ENCODE data around the gene ABCA4.

ABCA4 gene

GRCh38 chr1:94025383-94026340 is 95.3 kb downstream of the ABCA4 start:
- no peak for DNase-seq

- DNase-seq = no peak
Measured at GRCh38 chr1:94024104-94024792, 96.7 kb downstream of the ABCA4 start.

DNA sequence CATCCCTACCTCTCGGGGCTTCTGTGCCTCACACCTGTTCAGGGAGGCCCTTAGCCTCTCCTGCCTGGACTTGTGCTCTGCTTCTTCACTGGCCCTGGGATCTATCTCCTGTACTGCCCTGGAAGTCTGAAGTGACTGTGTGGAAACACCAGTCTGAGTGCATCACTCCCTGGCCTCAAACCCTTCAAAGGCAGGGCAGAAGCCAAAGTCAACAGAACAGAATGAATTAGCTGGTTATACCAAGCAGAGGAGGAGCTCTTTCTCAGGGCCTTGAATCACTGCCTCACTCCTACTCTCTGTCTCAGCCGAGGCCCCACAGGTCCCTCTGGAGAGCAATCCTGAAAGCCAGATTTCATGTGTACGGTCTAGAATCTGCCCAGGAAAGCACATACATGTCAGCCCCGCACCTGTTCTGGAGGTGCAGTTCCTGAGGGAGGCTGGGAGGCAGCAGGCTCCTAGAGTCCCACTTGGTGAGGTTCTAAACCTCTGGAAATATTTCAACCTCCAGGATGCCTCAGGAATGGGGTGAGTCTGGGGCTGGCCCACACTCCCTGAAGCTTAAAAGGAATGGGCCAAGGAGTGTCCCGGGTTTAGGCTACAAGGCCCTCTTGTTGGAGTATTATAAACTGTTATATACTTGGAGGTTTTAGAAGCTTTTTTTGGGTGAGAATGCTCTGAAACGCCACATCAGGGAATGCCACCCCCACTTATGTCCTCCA is 98.3 kb downstream of the ABCA4 start:
- DNase-seq = no peak

- DNase-seq = no peak
Measured at GRCh38 chr1:94020764-94021579, 100.0 kb downstream of the ABCA4 start.

- no peak for DNase-seq
Measured at GRCh38 chr1:94019327-94019726, 101.6 kb downstream of the ABCA4 start.

DNA sequence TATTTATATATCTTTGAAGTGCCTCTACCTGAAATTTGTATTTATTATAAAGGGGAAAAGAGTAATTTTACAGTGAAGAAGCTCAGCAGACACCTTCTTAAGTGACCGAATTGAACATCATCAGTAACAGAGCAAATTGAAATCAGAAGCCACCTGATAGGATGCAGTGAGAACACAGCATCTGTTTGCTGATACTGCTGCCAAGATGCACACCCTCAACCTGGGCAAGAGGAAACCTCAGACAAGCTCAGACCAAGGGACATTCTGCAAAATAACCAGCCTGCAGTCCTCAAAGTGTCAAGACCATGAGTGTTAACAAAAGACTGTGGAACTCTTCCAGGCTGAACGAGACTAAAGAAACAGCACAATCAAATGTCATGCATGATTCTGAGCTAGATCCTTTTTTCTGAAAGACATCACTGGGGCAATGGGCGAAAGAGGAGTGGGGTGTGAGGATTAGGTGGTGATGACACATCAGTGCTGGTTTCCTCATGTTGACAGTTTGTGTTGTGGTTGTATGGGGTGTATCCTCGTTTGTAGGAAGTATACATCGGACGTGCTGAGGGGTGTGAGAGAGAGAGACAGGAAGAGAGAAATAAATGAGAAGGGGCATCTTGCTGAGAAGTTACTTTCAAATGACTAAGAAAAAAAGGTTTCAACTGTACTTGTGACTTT is 103.7 kb downstream of the ABCA4 start:
- DNase-seq = no peak

- DNase-seq = no peak
Measured at GRCh38 chr1:94015489-94015817, 105.5 kb downstream of the ABCA4 start.

DNA sequence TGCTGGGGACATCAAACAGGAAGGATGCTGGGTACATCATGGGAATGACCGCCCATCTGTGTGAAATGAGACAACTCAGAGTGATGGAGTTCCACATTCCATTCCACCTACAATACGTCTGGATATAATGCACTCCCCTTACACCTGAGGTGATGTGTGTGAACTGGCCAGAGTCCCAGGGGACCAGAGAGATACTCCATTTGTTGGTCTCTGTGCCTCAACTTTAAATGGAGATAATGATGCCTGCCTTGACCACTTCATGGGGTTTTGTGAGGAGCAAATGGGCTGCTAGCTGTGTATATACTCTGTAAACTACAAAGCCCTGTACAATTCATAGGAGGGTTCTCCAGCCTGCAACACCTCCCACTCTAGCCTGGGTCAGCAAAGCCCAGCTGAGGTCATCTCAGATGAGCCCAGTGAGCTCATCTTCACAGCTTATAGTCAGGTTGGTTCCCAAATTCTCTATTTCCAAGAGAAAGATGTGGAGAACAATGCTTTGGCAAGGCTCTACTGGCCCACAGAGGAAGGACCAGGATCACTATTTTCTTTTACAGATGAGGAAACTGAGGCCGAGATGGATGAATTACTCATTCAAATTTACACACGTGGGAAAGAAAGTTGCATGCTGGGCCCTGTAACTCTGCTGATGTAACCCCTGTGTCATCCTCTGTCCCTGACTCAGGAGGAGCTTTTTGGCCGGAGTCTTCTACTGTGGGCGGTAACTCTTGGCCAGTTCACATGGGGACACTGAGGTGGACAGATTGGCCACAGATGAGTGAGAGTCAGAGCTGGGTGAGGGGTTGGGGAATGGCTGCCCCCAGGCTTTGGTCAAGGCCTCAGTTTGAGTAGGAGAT is 106.1 kb downstream of the ABCA4 start:
- DNase-seq = no peak

GRCh38 chr1:94014087-94014486 is 106.9 kb downstream of the ABCA4 start:
- no peak for DNase-seq

DNA sequence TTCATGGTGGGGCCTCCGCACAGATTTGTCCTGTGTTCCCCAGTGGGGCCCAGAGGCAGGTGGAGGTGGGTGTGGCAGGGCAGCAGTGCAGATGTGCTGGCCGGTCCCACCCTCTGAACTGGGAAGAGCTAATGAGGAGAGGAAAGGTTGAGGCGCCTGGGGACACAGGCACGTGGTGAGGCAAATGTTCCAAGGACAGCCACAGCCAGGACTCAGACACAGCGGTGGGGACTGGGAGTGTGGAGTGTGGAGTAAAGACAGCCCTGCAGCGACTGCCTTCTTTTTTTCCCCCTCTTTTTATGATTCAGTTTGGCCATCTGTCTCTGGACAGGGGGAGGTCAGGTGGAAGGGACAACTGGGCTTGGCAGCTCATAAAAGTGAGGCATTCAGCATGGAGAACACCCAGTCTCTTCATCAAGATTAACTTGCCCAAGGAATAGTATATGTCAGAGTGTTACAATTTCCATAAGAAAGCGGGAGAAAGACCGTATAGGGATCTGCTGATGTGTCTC is 107.5 kb downstream of the ABCA4 start:
- no peak for DNase-seq

- DNase-seq = no peak
Measured at GRCh38 chr1:94012708-94013366, 108.1 kb downstream of the ABCA4 start.

GRCh38 chr1:94011709-94012595 is 109.0 kb downstream of the ABCA4 start:
- DNase-seq = no peak

GRCh38 chr1:94011129-94011528 is 109.8 kb downstream of the ABCA4 start:
- no peak for DNase-seq

DNA sequence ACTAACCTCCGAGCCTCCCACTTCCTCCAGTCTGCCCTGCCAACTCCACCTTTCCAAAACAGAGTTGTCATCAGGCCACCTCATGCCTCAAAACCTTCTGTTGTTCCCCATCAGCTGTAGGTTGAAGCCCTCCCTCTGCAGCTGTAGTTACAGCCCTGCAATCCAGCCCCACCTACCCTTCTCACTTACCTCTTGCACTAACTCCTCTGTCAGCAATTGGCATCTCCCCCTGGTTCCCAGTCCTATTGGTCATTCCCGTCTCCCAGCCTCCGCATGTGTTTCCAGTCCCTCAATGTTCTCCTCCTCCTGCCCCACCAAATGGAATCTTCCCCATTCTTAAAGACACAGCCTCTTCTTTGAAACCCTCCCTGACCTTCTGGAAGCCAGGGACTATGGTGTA is 111.6 kb downstream of the ABCA4 start:
- no peak for DNase-seq

DNA sequence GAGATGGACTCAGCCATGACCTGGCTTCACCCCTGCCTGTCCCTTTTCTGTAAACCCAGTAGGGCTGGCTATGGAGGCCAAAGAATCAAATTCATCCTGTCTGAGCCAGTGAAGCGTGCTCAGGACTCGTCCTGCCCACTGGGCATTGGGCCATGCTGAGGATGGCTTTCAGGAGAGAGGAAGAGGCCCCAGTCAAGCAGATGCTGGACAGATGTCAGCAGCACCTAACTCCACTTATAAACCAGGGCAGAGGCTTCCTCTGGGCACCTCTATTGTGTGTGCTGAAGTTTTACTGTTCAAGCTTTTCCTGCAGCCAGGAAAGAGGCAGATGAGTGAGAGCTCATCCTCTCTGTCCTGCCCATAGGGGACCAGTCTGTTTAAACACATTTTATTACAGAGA is 114.3 kb downstream of the ABCA4 start:
- no peak for DNase-seq

DNA sequence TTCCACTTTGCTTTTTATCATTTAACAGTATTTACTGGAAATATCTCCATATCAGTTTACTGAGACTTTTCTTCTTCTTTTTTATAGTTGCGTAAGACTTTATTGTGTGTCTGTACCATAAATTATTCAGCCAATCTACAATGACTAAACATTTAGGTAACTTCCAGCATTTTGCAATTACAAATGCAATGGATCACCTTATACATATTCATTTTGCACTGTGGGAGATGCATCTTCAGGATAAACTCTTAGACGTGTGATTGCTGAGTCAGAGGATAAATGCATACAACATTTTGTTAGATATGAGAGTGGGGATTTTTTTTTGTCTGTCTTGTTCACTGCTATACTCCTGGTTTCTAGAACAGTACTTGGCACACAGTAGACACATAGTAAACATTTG is 116.0 kb downstream of the ABCA4 start:
- no peak for DNase-seq

GRCh38 chr1:94002046-94002787 is 118.7 kb downstream of the ABCA4 start:
- DNase-seq = no peak

DNA sequence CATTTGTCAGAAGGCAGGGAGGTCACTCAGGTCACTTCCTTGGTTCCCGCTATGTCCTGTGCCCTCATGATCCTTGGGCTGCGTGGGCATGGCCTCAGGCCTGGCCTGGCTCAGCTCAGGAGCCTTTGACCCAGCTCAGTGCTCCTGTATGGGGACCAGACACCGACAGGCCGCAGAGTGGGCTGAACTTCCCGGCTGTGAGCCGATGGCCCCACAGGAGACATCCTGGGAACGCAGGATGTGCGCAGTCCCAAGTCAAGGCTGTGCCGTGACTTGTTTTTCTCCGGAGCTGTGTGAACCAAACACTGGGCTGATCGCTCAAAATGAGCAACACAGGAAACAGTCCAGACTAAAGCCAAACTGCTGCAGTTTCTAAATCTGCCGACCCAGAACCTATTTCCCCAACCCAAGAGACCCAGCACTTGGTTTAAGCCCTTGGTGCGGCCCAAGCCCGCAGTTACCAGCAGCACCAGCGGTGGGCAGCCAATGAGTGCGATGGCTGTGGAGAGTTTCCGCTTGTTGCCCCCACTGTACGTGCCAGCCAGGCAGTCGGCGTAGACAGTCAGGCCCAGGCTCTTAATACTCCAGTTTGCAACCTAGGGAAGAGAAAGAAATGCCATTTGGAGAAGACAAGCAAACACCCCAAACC is 119.4 kb downstream of the ABCA4 start:
- no peak for DNase-seq

All from stimulated activated CD4-positive, alpha-beta T cell treated with anti-CD3 and anti-CD28 coated beads, Interleukin-4, amount 100 ng/mL, for 24 hours (primary cell).